DOHH2 (cell line): ENCODE measurements around the gene DNASE2.

ENCODE experiments used
- H3F3A ChIP-seq: fragments of 200-600 bp; sonication (generic), shearing (Covaris generic); 2 replicates; pipeline ENCODE4 v1.6.0; 2016; ENCODE audit warnings: antibody characterized with exemption, mild to moderate bottlenecking; ENCODE audit not compliant: control insufficient read depth, insufficient read depth
- H3K27ac ChIP-seq: fragments of 200-600 bp; sonication (generic); 2 replicates; pipeline ENCODE4 v1.5.1; 2014; ENCODE audit warnings: low read depth, mild to moderate bottlenecking, low read length, moderate library complexity
- H3K27me3 ChIP-seq: fragments of 200-600 bp; sonication (generic); 2 replicates; pipeline ENCODE4 v1.6.1; 2014; ENCODE audit warnings: mild to moderate bottlenecking, low read length, mixed read lengths; ENCODE audit not compliant: control insufficient read depth
- H3K36me3 ChIP-seq: fragments of 200-600 bp; sonication (generic); 2 replicates; pipeline ENCODE4 v1.6.1; 2014; ENCODE audit warnings: mild to moderate bottlenecking, low read length, moderate library complexity, mixed read lengths; ENCODE audit not compliant: control insufficient read depth
- H3K4me1 ChIP-seq: fragments of 200-600 bp; sonication (generic); 2 replicates; pipeline ENCODE4 v1.6.1; 2014; ENCODE audit warnings: mild to moderate bottlenecking, low read length, mixed read lengths; ENCODE audit not compliant: control insufficient read depth
- H3K4me2 ChIP-seq: fragments of 200-600 bp; sonication (generic); 2 replicates; pipeline ENCODE4 v1.6.0; 2014; ENCODE audit warnings: mild to moderate bottlenecking, low read length, moderate library complexity
- H3K4me3 ChIP-seq: fragments of 200-600 bp; sonication (generic); 2 replicates; pipeline ENCODE4 v1.5.1; 2014; ENCODE audit warnings: mild to moderate bottlenecking, low read length, mixed read lengths
- H3K79me2 ChIP-seq: fragments of 200-600 bp; sonication (generic); 2 replicates; pipeline ENCODE4 v1.6.1; 2014; ENCODE audit warnings: mild to moderate bottlenecking, low read length, mixed read lengths; ENCODE audit not compliant: control insufficient read depth
- H3K9me2 ChIP-seq: fragments of 200-600 bp; sonication (generic); replicated peaks from 2 replicates; pipeline ENCODE4 v1.6.1; 2014; ENCODE audit warnings: mild to moderate bottlenecking, low read length, mixed read lengths; ENCODE audit not compliant: control insufficient read depth
- H3K9me3 ChIP-seq: fragments of 200-600 bp; sonication (generic); 2 replicates; pipeline ENCODE4 v1.6.1; 2014; ENCODE audit warnings: antibody characterized with exemption, low read length, mixed read lengths; ENCODE audit not compliant: control insufficient read depth, insufficient read depth
- H4K20me1 ChIP-seq: fragments of 200-600 bp; sonication (generic); 2 replicates; pipeline ENCODE4 v1.6.0; 2014; ENCODE audit warnings: low read depth, mild to moderate bottlenecking, antibody characterized with exemption, low read length, moderate library complexity; ENCODE audit not compliant: control insufficient read depth, insufficient read depth
- CTCF ChIP-seq: fragments of 200-600 bp; sonication (generic); IDR thresholded peaks from one replicate; pipeline ENCODE4 v1.5.1; 2014; ENCODE audit warnings: antibody characterized with exemption, mild to moderate bottlenecking, low read depth, low read length; ENCODE audit not compliant: poor library complexity, severe bottlenecking
- EZH2phosphoT487 ChIP-seq: fragments of 200-600 bp; sonication (generic); IDR thresholded peaks from 2 replicates; pipeline ENCODE4 v1.6.1; 2017; ENCODE audit warnings: borderline replicate concordance, mild to moderate bottlenecking, antibody characterized with exemption, low read length, moderate library complexity, mixed read lengths

Gene DNASE2

GRCh38 chr19:12864143-12864542 lies 17.1 kb downstream of the DNASE2 start:
- H3K9me2 ChIP-seq = no peaks in the 10 kb centered on the region
- no peaks in the 10 kb centered on the region for H3K79me2 ChIP-seq
- H3K4me2 ChIP-seq = no peak overlapping the region
- TF ChIP-seq CTCF = no peak
- no peak for TF ChIP-seq EZH2phosphoT487
- no peaks in the 10 kb centered on the region for H3K9me3 ChIP-seq
- H4K20me1 ChIP-seq = no peaks in the 10 kb centered on the region
- H3K4me1 ChIP-seq = peaks cover 11% of the 10 kb centered on the region
- H3K27me3 ChIP-seq = 0 out of 2 replicates have a peak, but pooled peaks cover 2% of the 10 kb centered on the region
- no peaks in the 10 kb centered on the region for H3K36me3 ChIP-seq
- no peak overlapping the region for H3K27ac ChIP-seq
- no peak overlapping the region for H3K4me3 ChIP-seq
- no peaks in the 10 kb centered on the region for H3F3A ChIP-seq

GRCh38 chr19:12859546-12859945 lies 21.7 kb downstream of the DNASE2 start:
- Histone ChIP-seq H3K4me2 (no peak overlapping the region), H3K4me1 (no peaks in the 10 kb centered on the region), H3K36me3 (no peaks in the 10 kb centered on the region), H3K9me3 (no peaks in the 10 kb centered on the region), H4K20me1 (no peaks in the 10 kb centered on the region), H3K4me3 (no peak overlapping the region), H3K27me3 (0 out of 2 replicates have a peak, but pooled peaks cover 2% of the 10 kb centered on the region), H3K27ac (no peak overlapping the region), H3K9me2 (no peaks in the 10 kb centered on the region), H3K79me2 (no peaks in the 10 kb centered on the region), H3F3A (no peaks in the 10 kb centered on the region; the same call in 1 of the 2 replicates)
- TF ChIP-seq CTCF (no peak), EZH2phosphoT487 (no peak)

DNA sequence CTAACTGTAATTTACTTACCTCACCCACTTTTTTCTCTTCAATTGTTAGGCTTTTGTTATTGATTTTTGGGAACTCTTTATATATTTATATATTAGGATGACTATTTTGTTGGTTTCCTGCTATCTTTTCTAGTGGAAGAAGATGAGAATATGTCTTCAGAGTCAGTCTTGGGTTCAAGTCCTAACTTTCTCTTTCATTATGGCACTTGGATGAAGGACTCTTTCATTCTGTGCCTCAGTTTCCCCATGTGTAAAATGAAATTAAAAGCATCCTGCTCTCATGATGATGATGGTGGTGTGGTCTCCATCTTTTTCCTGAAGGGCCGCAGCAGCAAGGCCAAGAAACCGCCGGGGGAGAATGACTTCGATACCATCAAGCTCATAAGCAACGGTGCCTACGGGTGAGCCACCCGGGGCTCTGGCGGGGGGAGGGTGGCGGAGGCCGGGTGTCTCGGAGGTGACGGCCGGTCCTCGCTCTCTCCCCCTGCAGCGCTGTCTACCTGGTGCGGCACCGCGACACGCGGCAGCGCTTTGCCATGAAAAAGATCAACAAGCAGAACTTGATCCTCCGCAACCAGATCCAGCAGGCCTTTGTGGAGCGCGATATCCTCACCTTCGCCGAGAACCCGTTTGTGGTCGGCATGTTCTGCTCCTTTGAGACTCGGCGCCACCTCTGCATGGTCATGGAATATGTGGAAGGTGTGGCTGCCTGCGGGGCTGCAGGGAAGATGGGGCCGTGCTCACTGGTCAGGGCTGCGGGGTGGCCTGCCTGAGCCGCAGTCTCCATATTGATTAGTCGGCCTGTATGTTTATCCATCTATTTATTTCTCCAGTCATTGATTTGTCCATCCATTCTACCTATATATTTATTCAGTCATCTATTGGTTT lies 23.0 kb downstream of the DNASE2 start:
- H3K79me2 ChIP-seq = no peaks in the 10 kb centered on the region
- no peaks in the 10 kb centered on the region for H3K4me1 ChIP-seq
- no peaks in the 10 kb centered on the region; the same call in 1 of the 2 replicates for H3F3A ChIP-seq
- H3K27ac ChIP-seq = no peak overlapping the region
- H3K4me3 ChIP-seq = no peak overlapping the region
- H3K4me2 ChIP-seq = no peak overlapping the region
- H3K36me3 ChIP-seq = no peaks in the 10 kb centered on the region
- H3K9me3 ChIP-seq = no peaks in the 10 kb centered on the region
- no peaks in the 10 kb centered on the region for H4K20me1 ChIP-seq
- H3K27me3 ChIP-seq = no peaks in the 10 kb centered on the region
- TF ChIP-seq CTCF (no peak), EZH2phosphoT487 (no peak)
- no peaks in the 10 kb centered on the region for H3K9me2 ChIP-seq
